DND-41 (cell line): ENCODE results near the gene SLC25A26.

Experiments
- EZH2 ChIP-seq: IDR thresholded peaks from 3 replicates; pipeline ENCODE4 v1.6.1; 2012; ENCODE audit warnings: borderline replicate concordance, low read depth, mild to moderate bottlenecking, moderate library complexity, low read length, inconsistent platforms; ENCODE audit not compliant: severe bottlenecking
- TF ChIP-seq, protein P1 (sequence below): IDR thresholded peaks from 2 replicates; pipeline ENCODE4 v1.5.1; 2012; ENCODE audit warnings: borderline replicate concordance, low read length, moderate library complexity, mild to moderate bottlenecking; ENCODE audit not compliant: poor library complexity, severe bottlenecking; ENCODE audit errors: extremely low read depth

DNA sequence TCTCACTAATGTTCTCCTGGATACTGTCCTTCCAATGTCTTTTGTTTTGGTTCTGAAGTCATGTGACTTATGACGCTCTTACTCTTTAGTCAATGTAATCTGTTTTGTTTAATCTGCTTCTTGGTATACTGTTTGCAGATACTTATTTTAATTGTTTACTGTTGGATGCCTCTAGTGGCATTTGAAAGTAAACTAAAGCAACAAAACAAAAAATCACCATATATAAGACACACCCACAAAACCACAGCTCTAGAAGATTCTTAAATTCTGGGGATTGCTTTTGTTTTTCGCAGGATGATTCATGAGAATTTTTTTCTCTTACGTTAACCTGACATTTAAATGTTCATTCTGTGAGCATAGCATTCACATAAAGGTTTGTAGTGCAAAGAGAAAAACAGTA lies 16.8 kb downstream of the SLC25A26 start:
- TF ChIP-seq, protein P1, sequence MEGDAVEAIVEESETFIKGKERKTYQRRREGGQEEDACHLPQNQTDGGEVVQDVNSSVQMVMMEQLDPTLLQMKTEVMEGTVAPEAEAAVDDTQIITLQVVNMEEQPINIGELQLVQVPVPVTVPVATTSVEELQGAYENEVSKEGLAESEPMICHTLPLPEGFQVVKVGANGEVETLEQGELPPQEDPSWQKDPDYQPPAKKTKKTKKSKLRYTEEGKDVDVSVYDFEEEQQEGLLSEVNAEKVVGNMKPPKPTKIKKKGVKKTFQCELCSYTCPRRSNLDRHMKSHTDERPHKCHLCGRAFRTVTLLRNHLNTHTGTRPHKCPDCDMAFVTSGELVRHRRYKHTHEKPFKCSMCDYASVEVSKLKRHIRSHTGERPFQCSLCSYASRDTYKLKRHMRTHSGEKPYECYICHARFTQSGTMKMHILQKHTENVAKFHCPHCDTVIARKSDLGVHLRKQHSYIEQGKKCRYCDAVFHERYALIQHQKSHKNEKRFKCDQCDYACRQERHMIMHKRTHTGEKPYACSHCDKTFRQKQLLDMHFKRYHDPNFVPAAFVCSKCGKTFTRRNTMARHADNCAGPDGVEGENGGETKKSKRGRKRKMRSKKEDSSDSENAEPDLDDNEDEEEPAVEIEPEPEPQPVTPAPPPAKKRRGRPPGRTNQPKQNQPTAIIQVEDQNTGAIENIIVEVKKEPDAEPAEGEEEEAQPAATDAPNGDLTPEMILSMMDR, result no peak
- no peak for TF ChIP-seq EZH2
